GM12878 (cell line): Measurements from ENCODE around the gene BAZ2B. TPM values are rescaled to one million over a fixed set of nuclear protein-coding genes. Genes with fewer than 3 reads are reported as not detected.

Experiments used
- ATAC-seq: fragments of 200-7000 bp; cut with Tn5 transposase; 3 replicates; pipeline ENCODE4 v1.9.1; 2020; ENCODE audit warnings: mild to moderate bottlenecking, moderate library complexity
- BruUV-seq: library from RNA; stranded (reverse); fragments of 400-500 nt; replicated peaks from 2 replicates; lab custom pipeline; 2021; lab: Mats Ljungman, UMichigan
- CTCF ChIA-PET: fragments of 300-600 bp; sonication (Branson Sonifier 250); formaldehyde crosslinking; extraction: SDS; loops from one replicate; lab custom pipeline; 2021; ENCODE audit warnings: inconsistent platforms; lab: Yijun Ruan, JAX
- POLR2A ChIA-PET: fragments of 350-600 bp; formaldehyde crosslinking; extraction: SDS; loops from one replicate; lab custom pipeline; 2021; ENCODE audit warnings: inconsistent platforms; lab: Charles Lee
- RAD21 ChIA-PET: fragments of 300-600 bp; sonication (Branson Sonifier 250); formaldehyde crosslinking; loops from one replicate; lab custom pipeline; 2023; ENCODE audit warnings: antibody characterized with exemption; ENCODE audit not compliant: unreplicated experiment; lab: Charles Lee
- SMC1A ChIA-PET: fragments of 300-600 bp; sonication (Branson Sonifier 250); formaldehyde crosslinking; loops from one replicate; lab custom pipeline; 2023; ENCODE audit not compliant: unreplicated experiment, uncharacterized antibody; lab: Charles Lee
- DNase-seq: peaks from one replicate; pipeline ENCODE4 v3.0.0-alpha.2; 2011; ENCODE audit warnings: low read depth, low spot score
- FAIRE-seq: peaks from 3 replicates; lab custom pipeline; 2011; peaks lifted over from hg19 to GRCh38; lab: Jason Lieb, UNC
- H2AFZ ChIP-seq: 2 replicates; pipeline ENCODE4 v1.6.0; 2011; ENCODE audit warnings: low read depth, low read length, control low read depth; ENCODE audit not compliant: control insufficient read depth
- H3K27ac ChIP-seq: 2 replicates; pipeline ENCODE4 v1.5.1; 2011; ENCODE audit warnings: control low read depth; ENCODE audit not compliant: control insufficient read depth, insufficient read depth
- H3K27me3 ChIP-seq, 2 experiments: replicated peaks in 1 of 2; 2 replicates each; pipeline versions ENCODE4 v1.6.0 to v1.6.1; 2011; ENCODE audit warnings: low read length in 1 of 2; ENCODE audit not compliant: control insufficient read depth in 2 of 2, insufficient read depth in 2 of 2
- H3K36me3 ChIP-seq, 2 experiments: 2 replicates each; pipeline ENCODE4 v1.5.1; 2011; ENCODE audit warnings: low read length in 1 of 2; ENCODE audit not compliant: control insufficient read depth in 2 of 2, insufficient read depth in 2 of 2
- H3K4me1 ChIP-seq: 2 replicates; pipeline ENCODE4 v1.6.1; 2011; ENCODE audit warnings: mild to moderate bottlenecking, low read length, moderate library complexity, mixed read lengths; ENCODE audit not compliant: control insufficient read depth, insufficient read depth
- H3K4me2 ChIP-seq: 2 replicates; pipeline ENCODE4 v1.6.0; 2011; ENCODE audit warnings: control low read depth; ENCODE audit not compliant: control insufficient read depth, insufficient read depth
- H3K4me3 ChIP-seq: fragments of 200-600 bp; sonication (generic); 2 replicates; pipeline ENCODE4 v1.5.1; 2016
- H3K79me2 ChIP-seq: 2 replicates; pipeline ENCODE4 v1.6.0; 2011; ENCODE audit warnings: low read length; ENCODE audit not compliant: control insufficient read depth, insufficient read depth
- H3K9ac ChIP-seq: 2 replicates; pipeline ENCODE4 v1.8.0; 2011; ENCODE audit warnings: low read length, control low read depth, mixed read lengths; ENCODE audit not compliant: control insufficient read depth, insufficient read depth
- H3K9me3 ChIP-seq: replicated peaks from 3 replicates; pipeline ENCODE4 v1.5.1; 2011; ENCODE audit warnings: mild to moderate bottlenecking, low read length; ENCODE audit not compliant: control insufficient read depth, insufficient read depth
- H4K20me1 ChIP-seq: 2 replicates; pipeline ENCODE4 v1.6.0; 2011; ENCODE audit not compliant: control insufficient read depth, insufficient read depth
- BMI1 ChIP-seq: fragments of 450-650 bp; IDR thresholded peaks from 2 replicates; pipeline ENCODE4 v1.6.1; 2016; ENCODE audit warnings: mild to moderate bottlenecking, moderate library complexity, borderline replicate concordance
- CEBPB ChIP-seq, 2 experiments: fragments of 150-350 bp in 1 of 2; IDR thresholded peaks; 2 replicates each; pipeline ENCODE4 v1.6.1; 2012 to 2014; ENCODE audit warnings: low read depth in 2 of 2, low read length in 2 of 2, borderline replicate concordance in 1 of 2, inconsistent platforms in 1 of 2
- CREB1 ChIP-seq: IDR thresholded peaks from 2 replicates; pipeline ENCODE4 v1.6.1; 2012; ENCODE audit warnings: low read depth, mild to moderate bottlenecking, inconsistent platforms
- CREM ChIP-seq: IDR thresholded peaks from 2 replicates; pipeline ENCODE4 v1.6.1; 2014; ENCODE audit warnings: antibody characterized with exemption, low read depth
- FOXM1 ChIP-seq: IDR thresholded peaks from 2 replicates; pipeline ENCODE4 v1.6.1; 2012; ENCODE audit warnings: low read depth, mild to moderate bottlenecking, inconsistent platforms, low read length, moderate library complexity
- GABPA ChIP-seq: IDR thresholded peaks from 2 replicates; pipeline ENCODE4 v1.6.1; 2014; ENCODE audit warnings: antibody characterized with exemption, low read depth, mild to moderate bottlenecking, inconsistent platforms
- HCFC1 ChIP-seq: fragments of 150-350 bp; IDR thresholded peaks from 2 replicates; pipeline ENCODE4 v1.6.1; 2014; ENCODE audit warnings: low read length
- HDAC2 ChIP-seq: fragments of 200-600 bp; sonication (generic); IDR thresholded peaks from 2 replicates; pipeline ENCODE4 v1.6.1; 2017
- JUNB ChIP-seq: IDR thresholded peaks from 2 replicates; pipeline ENCODE4 v1.6.1; 2016; ENCODE audit warnings: antibody characterized with exemption, mild to moderate bottlenecking
- MEF2B ChIP-seq: fragments of 450-650 bp; IDR thresholded peaks from 2 replicates; pipeline ENCODE4 v1.6.1; 2018; ENCODE audit warnings: mild to moderate bottlenecking, moderate library complexity; ENCODE audit not compliant: partially characterized antibody, poor library complexity, severe bottlenecking
- NR2C2 ChIP-seq: IDR thresholded peaks from 2 replicates; pipeline ENCODE4 v1.6.1; 2011; ENCODE audit warnings: borderline replicate concordance, low read depth; ENCODE audit not compliant: control insufficient read depth, insufficient read length
- NRF1 ChIP-seq: conservative IDR thresholded peaks from 2 replicates; pipeline ENCODE4 v1.6.1; 2011; ENCODE audit warnings: mild to moderate bottlenecking, low read depth, low read length, improper control_type of control experiment
- PAX8 ChIP-seq: fragments of 450-650 bp; IDR thresholded peaks from 2 replicates; pipeline ENCODE4 v1.6.1; 2017; ENCODE audit warnings: mild to moderate bottlenecking, moderate library complexity
- POU2F2 ChIP-seq: IDR thresholded peaks from 3 replicates; pipeline ENCODE4 v1.6.1; 2011; ENCODE audit warnings: low read depth, mild to moderate bottlenecking, low read length, borderline replicate concordance
- RUNX3 ChIP-seq: IDR thresholded peaks from 2 replicates; pipeline ENCODE4 v1.6.1; 2012; ENCODE audit warnings: low read length, inconsistent platforms
- SPI1 ChIP-seq: IDR thresholded peaks from 2 replicates; pipeline ENCODE4 v1.6.1; 2011; ENCODE audit warnings: low read depth, mild to moderate bottlenecking, low read length, moderate library complexity, borderline replicate concordance; ENCODE audit not compliant: insufficient read depth
- TCF3 ChIP-seq: IDR thresholded peaks from 2 replicates; pipeline ENCODE4 v1.6.1; 2012; ENCODE audit warnings: low read depth, mild to moderate bottlenecking, low read length, borderline replicate concordance; ENCODE audit not compliant: insufficient read depth
- ZNF217 ChIP-seq: fragments of 450-650 bp; IDR thresholded peaks from 2 replicates; pipeline ENCODE4 v1.6.1; 2017; ENCODE audit warnings: antibody characterized with exemption, mild to moderate bottlenecking
- ZSCAN29 ChIP-seq: fragments of 450-650 bp; IDR thresholded peaks from 2 replicates; pipeline ENCODE4 v1.6.1; 2017; ENCODE audit warnings: mild to moderate bottlenecking, moderate library complexity
- WGBS: methylation state at CpG from one replicate; pipeline ENCODE4 v1.1.6; 2016; ENCODE audit warnings: low lambda C conversion rate; ENCODE audit not compliant: insufficient replicate concordance, insufficient coverage; ENCODE audit errors: missing lambda C conversion rate; 5-methylcytosine and 5-hydroxymethylcytosine counted together
- in situ Hi-C: fragments of 300-500 bp; cut with MboI; formaldehyde crosslinking; loops from 9 replicates; pipeline ENCODE4 v1.14.3; 2018; ENCODE audit warnings: mixed read lengths
- intact Hi-C: fragments of 100-400 bp; cut with micrococcal nuclease; formaldehyde crosslinking; loops from one replicate; pipeline ENCODE4 v1.14.2; 2022; ENCODE audit not compliant: unreplicated experiment
- polyA plus RNA-seq, 11 experiments: library from polyadenylated mRNA; depleted of rRNA in 4 of 11; unstranded in 6 of 11; stranded (reverse) in 5 of 11; fragments of >200 nt; fragmentation: Nextera tagmentation in 4 of 11; fragmentation: Illumina TruSeq in 1 of 11; extraction: Ambion mirVana in 4 of 11; extraction: Trizol in 1 of 11; gene quantifications; 1 replicate in 1 of 11; 2 replicates in 10 of 11; pipeline versions ENCODE4 v1.2.1 to v1.2.3, GENCODE V29; 2011 to 2016; ENCODE audit warnings: inconsistent platforms in 2 of 11, missing spikeins in 2 of 11, low read depth in 1 of 11
- total RNA-seq, 4 experiments: library from RNA; depleted of rRNA in 3 of 4; stranded (reverse); fragments of >200 nt in 3 of 4; fragmentation: Illumina TruSeq in 1 of 4; extraction: Trizol in 1 of 4; gene quantifications; 2 replicates each; pipeline versions ENCODE4 v1.2.1 to v1.2.3, GENCODE V29; 2013 to 2021
- TF ChIP-seq, protein P1 (sequence below): fragments of 450-650 bp; formaldehyde crosslinking; IDR thresholded peaks from 2 replicates; pipeline ENCODE4 v1.4.0; 2022; ENCODE audit warnings: mild to moderate bottlenecking, moderate library complexity
- TF ChIP-seq, protein P2 (sequence below): IDR thresholded peaks from 2 replicates; pipeline ENCODE4 v1.6.1; 2011; ENCODE audit warnings: borderline replicate concordance, low read depth, mild to moderate bottlenecking, moderate library complexity, low read length; ENCODE audit not compliant: insufficient read depth, poor library complexity, severe bottlenecking

The BAZ2B gene
- total and polyA plus RNA-seq, 10 of the 15 experiments (the other 5 are each of a cell fraction or from before 2014, with no cell fraction given): 8.8 to 49.7 (median 24.7) TPM

DNA sequence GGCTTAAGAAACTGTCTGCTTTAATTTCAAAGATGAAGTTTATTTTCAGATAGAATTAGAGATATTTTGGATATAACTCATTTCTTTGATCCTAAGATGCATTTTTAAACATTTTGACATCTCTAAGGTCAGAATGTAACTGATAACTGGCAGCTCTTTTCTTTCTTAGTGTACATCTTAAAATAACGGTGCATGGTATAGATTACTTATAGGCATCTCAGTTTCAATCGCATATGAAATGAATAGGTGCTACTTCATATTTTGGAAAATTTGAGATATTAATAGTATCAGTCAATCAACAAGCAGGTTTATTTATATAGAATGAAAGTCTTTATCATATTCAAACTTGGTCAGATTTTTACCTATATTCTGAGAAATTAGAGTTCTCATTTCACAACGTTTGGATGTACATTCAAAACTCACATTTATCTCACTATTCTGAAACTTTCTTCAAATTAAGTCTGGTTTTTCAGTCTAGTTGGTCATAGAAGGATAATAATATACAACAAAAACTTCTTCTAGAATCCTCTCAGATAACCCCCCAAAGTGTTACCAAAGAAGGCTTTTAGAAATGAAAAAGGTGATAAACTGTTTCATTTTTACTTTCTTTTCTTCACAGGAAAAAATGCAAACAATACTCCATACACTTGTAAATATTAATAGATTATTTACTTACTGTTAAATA is 207.1 kb downstream of the BAZ2B start:
- Histone ChIP-seq H3K27ac (no peak overlapping the region), H3K27me3 (no peaks in the 10 kb centered on the region), H3K4me3 (no peak overlapping the region), H3K4me1 (peaks cover 3% of the 10 kb centered on the region; the same call in 1 of the 2 replicates), H4K20me1 (no peaks in the 10 kb centered on the region), H3K4me2 (no peak overlapping the region), H3K9ac (no peak overlapping the region), H3K79me2 (no peaks in the 10 kb centered on the region), H3K9me3 (no peaks in the 10 kb centered on the region; the same call in 2 of the 3 replicates), H2AFZ (no peak overlapping the region), H3K36me3 (peaks cover 0 to 3% of the 10 kb centered on the region in 2 experiments; a peak in 1 of 4 replicates)
- ChIA-PET SMC1A (interaction anchor here (1.6 kb wide), 1 partner anchor 10 kb away, joined by 5 read pairs; no protein-coding TSS in a partner anchor), POLR2A (no interaction called here), RAD21 (no interaction called here), CTCF (no interaction called here)
- FAIRE-seq: peak; percentile 38
- 1% methylated on average over 3 of the region's 3 CpGs for WGBS
- intact Hi-C loops: loop anchor here (10.0 kb wide), 1 partner anchor 306 kb away; the partner anchor contains the start of gene MARCHF7
- peak; percentile 59 for ATAC-seq
- in situ Hi-C loops: no loop called here
- no TSS peak for BruUV-seq
- DNase-seq: no peak
- TF ChIP-seq, protein P1, sequence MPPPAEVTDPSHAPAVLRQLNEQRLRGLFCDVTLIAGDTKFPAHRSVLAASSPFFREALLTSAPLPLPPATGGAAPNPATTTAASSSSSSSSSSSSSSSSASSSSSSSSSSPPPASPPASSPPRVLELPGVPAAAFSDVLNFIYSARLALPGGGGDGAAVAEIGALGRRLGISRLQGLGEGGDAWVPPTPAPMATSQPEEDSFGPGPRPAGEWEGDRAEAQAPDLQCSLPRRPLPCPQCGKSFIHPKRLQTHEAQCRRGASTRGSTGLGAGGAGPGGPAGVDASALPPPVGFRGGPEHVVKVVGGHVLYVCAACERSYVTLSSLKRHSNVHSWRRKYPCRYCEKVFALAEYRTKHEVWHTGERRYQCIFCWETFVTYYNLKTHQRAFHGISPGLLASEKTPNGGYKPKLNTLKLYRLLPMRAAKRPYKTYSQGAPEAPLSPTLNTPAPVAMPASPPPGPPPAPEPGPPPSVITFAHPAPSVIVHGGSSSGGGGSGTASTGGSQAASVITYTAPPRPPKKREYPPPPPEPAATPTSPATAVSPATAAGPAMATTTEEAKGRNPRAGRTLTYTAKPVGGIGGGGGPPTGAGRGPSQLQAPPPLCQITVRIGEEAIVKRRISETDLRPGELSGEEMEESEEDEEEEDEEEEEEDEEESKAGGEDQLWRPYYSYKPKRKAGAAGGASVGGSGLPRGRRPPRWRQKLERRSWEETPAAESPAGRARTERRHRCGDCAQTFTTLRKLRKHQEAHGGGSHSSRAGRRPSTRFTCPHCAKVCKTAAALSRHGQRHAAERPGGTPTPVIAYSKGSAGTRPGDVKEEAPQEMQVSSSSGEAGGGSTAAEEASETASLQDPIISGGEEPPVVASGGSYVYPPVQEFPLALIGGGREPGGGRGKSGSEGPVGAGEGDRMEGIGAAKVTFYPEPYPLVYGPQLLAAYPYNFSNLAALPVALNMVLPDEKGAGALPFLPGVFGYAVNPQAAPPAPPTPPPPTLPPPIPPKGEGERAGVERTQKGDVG: no peak
- TF ChIP-seq NR2C2 (no peak), HCFC1 (no peak), ZSCAN29 (no peak), NRF1 (no peak), POU2F2 (no peak), ZNF217 (no peak), MEF2B (peak; percentile 19), SPI1 (no peak), RUNX3 (peak; percentile 16; the same call in 1 of the 2 replicates), JUNB (peak; percentile 69), CEBPB (IDR thresholded peaks at IDR 0.05; ENCODE audit: borderline replicate concordance in 1 of 2, low read depth in 2 of 2, low read length in 2 of 2) (peak in 1 of 2 experiments; percentile 30; a peak in 1 of 4 replicates), PAX8 (no peak), BMI1 (no peak), GABPA (peak; percentile 23; the same call in 1 of the 2 replicates), CREB1 (no peak), FOXM1 (peak; percentile 31; the same call in 1 of the 2 replicates), CREM (peak; percentile 33; the same call in 1 of the 2 replicates), TCF3 (no peak), HDAC2 (no peak)
- TF ChIP-seq, protein P2, sequence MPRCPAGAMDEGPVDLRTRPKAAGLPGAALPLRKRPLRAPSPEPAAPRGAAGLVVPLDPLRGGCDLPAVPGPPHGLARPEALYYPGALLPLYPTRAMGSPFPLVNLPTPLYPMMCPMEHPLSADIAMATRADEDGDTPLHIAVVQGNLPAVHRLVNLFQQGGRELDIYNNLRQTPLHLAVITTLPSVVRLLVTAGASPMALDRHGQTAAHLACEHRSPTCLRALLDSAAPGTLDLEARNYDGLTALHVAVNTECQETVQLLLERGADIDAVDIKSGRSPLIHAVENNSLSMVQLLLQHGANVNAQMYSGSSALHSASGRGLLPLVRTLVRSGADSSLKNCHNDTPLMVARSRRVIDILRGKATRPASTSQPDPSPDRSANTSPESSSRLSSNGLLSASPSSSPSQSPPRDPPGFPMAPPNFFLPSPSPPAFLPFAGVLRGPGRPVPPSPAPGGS: peak; percentile 16
